T-helper 1 cell (primary cell): ENCODE measurements around the gene ECHS1.
"Not testable (repeated sequence)": the region's sequence is repeated elsewhere in the genome, so short reads cannot be mapped to it uniquely, and the experiment has no call there.

Source experiments
- DNase-seq, 5 donors: peaks; one replicate each; pipeline ENCODE4 v3.0.0-alpha.2; 2012 to 2020
- total RNA-seq, 4 donors: gene quantifications; one replicate each; lab custom pipeline; 2026; lab: John Stamatoyannopoulos, UW

Gene ECHS1
- 13.7 to 25.2 (median 19.8) reads per million in 4 donors for total RNA-seq

GRCh38 chr10:133373174-133374090, at the start of gene ECHS1:
Gene ECHS1, minus strand, starts transcription at chr10:133373354. Its CDS starts 21 bp downstream, at chr10:133373333.
- DNase-seq = peak; percentile 87 to 93 (median 89)

GRCh38 chr10:133422223-133422806, 49.2 kb upstream of the ECHS1 start:
- no peak for DNase-seq

- DNase-seq = no peak
These were observed 48.4 kb upstream of the ECHS1 start for GRCh38 chr10:133421336-133422222.

- DNase-seq = no peak
These were observed 47.4 kb upstream of the ECHS1 start for GRCh38 chr10:133420579-133420978.

- DNase-seq = no peak
These were observed 46.9 kb upstream of the ECHS1 start for GRCh38 chr10:133420028-133420427.

- no peak for DNase-seq
These were observed 46.2 kb upstream of the ECHS1 start for GRCh38 chr10:133419211-133419950.

- DNase-seq = no peak
These were observed 45.3 kb upstream of the ECHS1 start for GRCh38 chr10:133418289-133418993.

GRCh38 chr10:133415752-133416151, 42.6 kb upstream of the ECHS1 start:
- no peak for DNase-seq

GRCh38 chr10:133414401-133414800, 41.2 kb upstream of the ECHS1 start:
- not testable (repeated sequence) for DNase-seq

- no peak for DNase-seq
These were observed 39.2 kb upstream of the ECHS1 start for GRCh38 chr10:133412381-133412711.

- DNase-seq = no peak
These were observed 38.6 kb upstream of the ECHS1 start for GRCh38 chr10:133411523-133412380.

- no peak for DNase-seq
These were observed 32.8 kb upstream of the ECHS1 start for GRCh38 chr10:133405844-133406527.

- no peak for DNase-seq
These were observed 32.1 kb upstream of the ECHS1 start for GRCh38 chr10:133405272-133405671.

GRCh38 chr10:133403784-133404183, 30.6 kb upstream of the ECHS1 start:
- DNase-seq = no peak

GRCh38 chr10:133403359-133403758, 30.2 kb upstream of the ECHS1 start:
- DNase-seq = no peak

- DNase-seq = no peak
These were observed 29.0 kb upstream of the ECHS1 start for GRCh38 chr10:133401981-133402725.

- no peak for DNase-seq
These were observed 28.3 kb upstream of the ECHS1 start for GRCh38 chr10:133401500-133401899.

- DNase-seq = peak in 1 of 5 donors; percentile 53
These were observed 27.7 kb upstream of the ECHS1 start for GRCh38 chr10:133400624-133401424.
